ENCODE data around the gene SMTNL1.

The SMTNL1 gene

DNA sequence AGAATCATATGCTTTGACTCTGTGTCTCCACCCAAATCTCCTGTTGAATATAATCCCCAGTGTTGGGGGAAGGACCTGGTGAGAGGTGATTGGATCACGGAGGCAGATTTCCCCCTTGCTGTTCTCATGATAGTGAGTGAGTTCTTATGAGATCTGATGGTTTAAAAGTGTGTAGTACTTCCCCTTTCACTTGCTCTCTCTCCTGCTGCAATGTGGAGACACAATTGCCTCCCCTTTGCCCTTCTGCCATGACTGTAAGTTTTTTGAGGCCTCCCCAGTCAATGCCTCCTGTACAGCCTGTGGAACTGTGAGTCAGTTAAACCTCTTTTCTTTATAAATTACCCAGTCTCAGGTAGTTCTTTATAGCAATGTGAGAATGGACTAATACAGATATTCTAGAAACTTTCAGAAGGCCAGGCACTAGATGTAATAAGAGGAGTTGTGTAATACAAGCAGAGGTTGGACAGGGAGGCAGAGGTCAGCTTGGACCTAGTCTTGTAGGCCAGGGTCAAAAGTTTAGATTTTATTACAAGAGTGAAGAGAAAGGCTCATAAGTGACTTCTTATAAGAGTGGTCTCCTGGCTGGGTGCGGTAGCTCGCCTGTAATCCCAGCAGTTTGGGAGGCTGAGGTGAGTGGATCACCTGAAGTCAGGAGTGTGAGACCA is 50.8 kb downstream of the SMTNL1 start:
- DNase-seq (ENCODE audit: low read depth, low spot score): no peak

DNA sequence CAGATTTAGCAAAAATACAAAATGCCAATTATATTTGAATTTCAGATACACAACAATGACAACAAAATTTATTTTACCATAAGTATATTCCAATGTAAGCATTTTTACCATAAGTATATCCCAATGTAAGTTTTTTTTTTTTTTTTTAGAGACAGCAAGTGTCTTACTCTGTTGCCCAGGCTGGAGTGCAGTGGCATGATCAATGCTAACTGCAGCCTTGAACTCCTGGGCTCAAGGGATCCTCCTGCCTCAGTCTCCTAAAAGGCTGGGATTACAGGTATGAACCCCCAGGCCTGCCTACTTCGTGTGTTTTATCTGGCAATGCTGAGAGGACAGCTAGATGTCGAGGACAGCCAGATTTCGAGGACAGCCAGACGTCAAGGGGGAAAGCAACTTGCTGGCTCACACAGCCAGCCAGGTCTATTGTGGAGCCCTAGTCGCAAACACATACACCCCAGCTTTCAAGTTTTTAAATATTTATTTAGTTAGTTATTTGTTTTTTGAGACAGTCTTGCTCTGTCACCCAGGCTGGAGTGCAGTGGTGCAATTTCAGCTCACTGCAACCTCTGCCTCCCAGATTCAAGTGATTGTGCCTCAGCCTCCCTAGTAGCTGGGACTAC is 59.0 kb downstream of the SMTNL1 start:
- no peak for DNase-seq (ENCODE audit: low read depth, low spot score)

DNA sequence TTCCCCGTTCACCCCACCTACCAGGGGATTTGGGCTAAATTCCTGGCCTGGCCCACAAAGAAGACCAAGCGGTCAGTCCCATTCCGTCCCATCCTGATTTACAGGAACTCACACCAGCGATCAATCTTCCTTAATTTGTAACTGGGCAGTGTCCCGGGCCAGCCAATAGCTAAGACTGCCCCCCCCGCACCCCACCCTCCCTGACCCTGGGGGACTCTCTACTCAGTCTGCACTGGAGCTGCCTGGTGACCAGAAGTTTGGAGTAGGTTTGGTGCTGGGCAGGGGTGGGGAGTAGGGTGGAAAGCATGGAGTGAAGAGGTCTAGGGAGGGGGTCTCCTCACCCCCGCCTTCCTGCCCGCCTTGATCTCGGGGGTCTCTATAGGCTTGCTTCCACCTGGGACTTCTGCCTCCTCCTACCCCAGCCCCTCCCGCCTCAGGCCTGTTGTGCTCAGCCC is 60.1 kb downstream of the SMTNL1 start, which contains the start of gene SERPING1:
Gene SERPING1, plus strand, starts transcription at position 225 of the 455 bp plus-strand sequence. CDS start 586 bp downstream, outside the sequence.
- DNase-seq (ENCODE audit: low read depth, low spot score): no peak

DNA sequence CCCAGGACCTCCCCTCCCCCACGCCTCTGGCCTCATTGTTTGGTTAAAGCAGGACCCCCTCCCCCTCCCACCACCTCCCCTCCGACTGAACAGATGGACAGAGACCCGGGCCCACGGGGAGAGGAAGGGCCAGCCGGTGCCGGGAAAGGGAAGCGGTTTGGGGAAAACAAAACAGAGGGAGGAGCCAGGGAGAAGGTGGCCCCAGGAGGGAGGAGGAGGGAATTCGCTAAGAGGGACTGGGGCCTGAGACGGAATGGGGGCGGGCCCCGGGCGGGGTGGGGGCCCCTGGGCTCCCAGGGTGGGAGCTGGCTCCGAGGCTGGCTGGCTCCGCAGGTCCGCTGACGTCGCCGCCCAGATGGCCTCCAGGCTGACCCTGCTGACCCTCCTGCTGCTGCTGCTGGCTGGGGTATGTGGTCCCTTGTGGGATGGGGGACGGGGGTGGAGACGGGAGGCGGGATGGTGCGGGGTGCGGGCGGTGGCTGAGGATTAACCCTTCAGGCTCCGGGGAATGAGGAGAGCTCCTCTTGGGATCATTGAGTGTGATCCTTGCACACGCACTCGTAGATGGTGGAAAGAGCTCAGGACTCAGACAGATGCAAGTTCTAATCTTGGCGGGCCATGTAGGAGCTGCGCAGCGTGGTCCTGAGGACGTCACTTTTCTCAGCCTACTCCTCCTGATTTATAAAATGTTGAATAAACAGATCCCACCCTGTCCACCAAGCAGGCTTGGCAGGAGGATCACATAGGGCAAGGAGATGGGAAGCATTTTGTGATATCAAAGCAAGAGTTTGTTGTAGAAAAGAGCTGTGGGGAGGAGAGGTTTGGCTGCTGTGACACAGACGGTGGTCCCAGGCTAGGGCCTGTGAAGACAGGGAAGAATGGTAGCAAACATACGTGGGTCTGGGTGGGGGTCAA is 60.8 kb downstream of the SMTNL1 start:
- peak; percentile 17 for DNase-seq (ENCODE audit: low read depth, low spot score)

DNA sequence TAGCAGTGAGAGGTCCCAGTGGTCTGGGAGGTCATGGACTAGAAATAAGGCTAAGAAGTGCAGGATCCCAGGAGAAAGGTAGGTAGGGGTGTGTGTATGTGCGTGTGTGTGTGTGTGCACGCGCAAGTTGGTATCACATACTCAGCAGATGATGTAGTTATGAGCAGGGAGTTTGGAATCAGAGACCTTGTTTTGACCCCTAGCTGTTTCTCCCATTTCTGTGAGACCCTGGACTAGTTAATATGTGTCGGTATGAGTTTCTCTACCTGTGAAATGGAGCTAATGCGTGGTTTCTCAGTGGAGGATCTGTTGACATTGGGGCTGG is 61.4 kb downstream of the SMTNL1 start:
- DNase-seq (ENCODE audit: low read depth, low spot score): no peak

DNA sequence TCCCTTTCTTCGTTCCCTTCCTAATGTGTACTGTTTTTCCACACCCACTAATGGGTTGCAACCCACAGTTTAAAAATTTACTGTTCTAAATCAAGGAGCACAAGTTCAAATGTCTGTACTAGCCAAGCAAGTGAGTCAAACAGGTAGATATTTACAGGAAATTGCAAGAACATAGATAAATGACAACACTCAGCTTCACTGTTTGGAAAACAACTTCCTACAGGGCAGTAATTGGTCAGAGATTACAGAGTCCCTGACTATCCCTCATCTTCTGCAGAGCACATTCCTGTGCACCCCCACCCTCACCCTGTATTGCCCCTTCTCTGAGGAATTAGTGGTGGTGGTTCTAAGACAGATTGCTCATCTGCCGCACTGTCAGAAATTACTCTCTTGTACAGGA is 62.0 kb downstream of the SMTNL1 start:
- no peak for DNase-seq (ENCODE audit: low read depth, low spot score)

All from smooth muscle cell of the brain vasculature (primary cell).